ENCODE data around the gene STK39. TPM values are rescaled to one million over a fixed set of nuclear protein-coding genes. Genes with fewer than 3 reads are reported as not detected.

STK39 gene
- total RNA-seq, 1 experiment from 2014 or later = 15.9 TPM

DNA sequence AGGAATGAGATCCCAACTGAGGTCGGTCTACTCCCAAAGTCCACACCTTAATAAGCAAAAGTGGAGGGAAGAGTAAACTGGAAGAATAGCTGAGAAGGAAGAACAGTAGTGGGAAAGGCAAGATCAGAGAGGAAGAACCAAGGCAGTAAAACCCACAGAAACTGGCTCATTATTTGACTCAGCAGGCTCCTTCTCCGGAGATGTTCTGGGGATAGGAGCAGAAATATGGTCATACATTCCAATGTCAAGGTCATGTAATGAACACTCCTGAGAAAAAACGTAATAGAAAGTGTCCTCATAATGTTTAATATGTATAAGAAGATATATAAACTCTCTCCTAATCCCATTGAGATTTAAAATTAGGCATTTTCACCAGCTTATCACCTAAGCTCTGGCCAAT is 39.5 kb downstream of the STK39 start:
- intact Hi-C loops (cut with micrococcal nuclease; ENCODE audit: unreplicated experiment) = no loop called here
- Histone ChIP-seq H3K4me3 (ENCODE audit: low read depth, low read length, poor library complexity, severe bottlenecking) (no peak overlapping the region), H3K27ac (ENCODE audit: low read depth, low read length, poor library complexity, severe bottlenecking) (no peak overlapping the region), H3K27me3 (replicated peaks; ENCODE audit: insufficient read depth, low read depth, low read length, poor library complexity) (no peaks in the 10 kb centered on the region), H3K4me1 (ENCODE audit: insufficient read depth, low read length, poor library complexity, severe bottlenecking) (peaks cover 18% of the 10 kb centered on the region), H3K9me3 (ENCODE audit: low read depth, low read length, poor library complexity, severe bottlenecking) (no peaks in the 10 kb centered on the region), H3K36me3 (ENCODE audit: insufficient read depth, low read length, poor library complexity, severe bottlenecking) (no peaks in the 10 kb centered on the region)
- no TSS peak for BruUV-seq (replicated peaks)
- POLR2A ChIA-PET (ENCODE audit: low non-redundant PET) = no interaction called here
- TF ChIP-seq, protein P1, sequence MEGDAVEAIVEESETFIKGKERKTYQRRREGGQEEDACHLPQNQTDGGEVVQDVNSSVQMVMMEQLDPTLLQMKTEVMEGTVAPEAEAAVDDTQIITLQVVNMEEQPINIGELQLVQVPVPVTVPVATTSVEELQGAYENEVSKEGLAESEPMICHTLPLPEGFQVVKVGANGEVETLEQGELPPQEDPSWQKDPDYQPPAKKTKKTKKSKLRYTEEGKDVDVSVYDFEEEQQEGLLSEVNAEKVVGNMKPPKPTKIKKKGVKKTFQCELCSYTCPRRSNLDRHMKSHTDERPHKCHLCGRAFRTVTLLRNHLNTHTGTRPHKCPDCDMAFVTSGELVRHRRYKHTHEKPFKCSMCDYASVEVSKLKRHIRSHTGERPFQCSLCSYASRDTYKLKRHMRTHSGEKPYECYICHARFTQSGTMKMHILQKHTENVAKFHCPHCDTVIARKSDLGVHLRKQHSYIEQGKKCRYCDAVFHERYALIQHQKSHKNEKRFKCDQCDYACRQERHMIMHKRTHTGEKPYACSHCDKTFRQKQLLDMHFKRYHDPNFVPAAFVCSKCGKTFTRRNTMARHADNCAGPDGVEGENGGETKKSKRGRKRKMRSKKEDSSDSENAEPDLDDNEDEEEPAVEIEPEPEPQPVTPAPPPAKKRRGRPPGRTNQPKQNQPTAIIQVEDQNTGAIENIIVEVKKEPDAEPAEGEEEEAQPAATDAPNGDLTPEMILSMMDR (conservative IDR thresholded peaks at IDR 0.05; ENCODE audit: low read depth, low read length) = no peak
- TF ChIP-seq EZH2 (IDR thresholded peaks at IDR 0.05; ENCODE audit: borderline replicate concordance, low read depth, low read length, poor library complexity, severe bottlenecking) = no peak
- DNase-seq (ENCODE audit: low spot score) = no peak
- CTCF ChIA-PET = no interaction called here

- H3K4me3 ChIP-seq (ENCODE audit: low read depth, low read length, poor library complexity, severe bottlenecking) = no peak overlapping the region
- no peak for DNase-seq (ENCODE audit: low spot score)
- POLR2A ChIA-PET (ENCODE audit: low non-redundant PET) = no interaction called here
These were observed 43.4 kb downstream of the STK39 start for GRCh38 chr2:168203762-168204693.

GRCh38 chr2:168201584-168202116 is 45.7 kb downstream of the STK39 start:
- CTCF ChIA-PET = no interaction called here
- Histone ChIP-seq H3K27ac (ENCODE audit: low read depth, low read length, poor library complexity, severe bottlenecking) (no peak overlapping the region), H3K4me3 (ENCODE audit: low read depth, low read length, poor library complexity, severe bottlenecking) (no peak overlapping the region), H3K9me3 (ENCODE audit: low read depth, low read length, poor library complexity, severe bottlenecking) (no peaks in the 10 kb centered on the region), H3K4me1 (ENCODE audit: insufficient read depth, low read length, poor library complexity, severe bottlenecking) (peaks cover 7% of the 10 kb centered on the region), H3K36me3 (ENCODE audit: insufficient read depth, low read length, poor library complexity, severe bottlenecking) (no peaks in the 10 kb centered on the region), H3K27me3 (replicated peaks; ENCODE audit: insufficient read depth, low read depth, low read length, poor library complexity) (no peaks in the 10 kb centered on the region)
- TF ChIP-seq, protein P1 (conservative IDR thresholded peaks at IDR 0.05; ENCODE audit: low read depth, low read length) = no peak
- TF ChIP-seq EZH2 (IDR thresholded peaks at IDR 0.05; ENCODE audit: borderline replicate concordance, low read depth, low read length, poor library complexity, severe bottlenecking) = no peak
- no TSS peak for BruUV-seq (replicated peaks)
- DNase-seq (ENCODE audit: low spot score) = no peak
- POLR2A ChIA-PET (ENCODE audit: low non-redundant PET) = no interaction called here
- intact Hi-C loops (cut with micrococcal nuclease; ENCODE audit: unreplicated experiment) = no loop called here

More at GRCh38 chr2:168203762-168204693, 43.4 kb downstream of the STK39 start:
- no TSS peak for BruUV-seq (replicated peaks)
- intact Hi-C loops (cut with micrococcal nuclease; ENCODE audit: unreplicated experiment) = no loop called here
- H3K27me3 ChIP-seq (replicated peaks; ENCODE audit: insufficient read depth, low read depth, low read length, poor library complexity) = no peaks in the 10 kb centered on the region
- TF ChIP-seq, protein P1 (conservative IDR thresholded peaks at IDR 0.05; ENCODE audit: low read depth, low read length) = no peak
- no peak for TF ChIP-seq EZH2 (IDR thresholded peaks at IDR 0.05; ENCODE audit: borderline replicate concordance, low read depth, low read length, poor library complexity, severe bottlenecking)
- H3K27ac ChIP-seq (ENCODE audit: low read depth, low read length, poor library complexity, severe bottlenecking) = no peak overlapping the region
- H3K36me3 ChIP-seq (ENCODE audit: insufficient read depth, low read length, poor library complexity, severe bottlenecking) = no peaks in the 10 kb centered on the region
- H3K9me3 ChIP-seq (ENCODE audit: low read depth, low read length, poor library complexity, severe bottlenecking) = no peaks in the 10 kb centered on the region
- H3K4me1 ChIP-seq (ENCODE audit: insufficient read depth, low read length, poor library complexity, severe bottlenecking) = peaks cover 7% of the 10 kb centered on the region
- CTCF ChIA-PET = no interaction called here

Measured in A673 (cell line).